GM23248 (cell line): ENCODE measurements around the gene PPP2R2D. TPM values are rescaled to one million over a fixed set of nuclear protein-coding genes. Genes with fewer than 3 reads are reported as not detected.
A peak's percentile ranks its signal among the peaks of the same experiment; 100 is the strongest.

Experiments used
- DNase-seq: peaks from one replicate; pipeline ENCODE4 v3.0.0-alpha.2; 2015
- H2AFZ ChIP-seq: fragments of 200-600 bp; sonication (generic); 2 replicates; pipeline ENCODE4 v1.6.1; 2016; ENCODE audit warnings: antibody characterized with exemption
- H3F3A ChIP-seq: fragments of 200-600 bp; sonication (generic); 2 replicates; pipeline ENCODE4 v1.6.1; 2016; ENCODE audit warnings: mild to moderate bottlenecking, antibody characterized with exemption, mixed run types; ENCODE audit not compliant: insufficient read depth
- H3K27ac ChIP-seq: fragments of 200-600 bp; sonication (generic); 2 replicates; pipeline ENCODE4 v1.5.1; 2016; ENCODE audit warnings: mild to moderate bottlenecking
- H3K27me3 ChIP-seq: fragments of 200-600 bp; sonication (generic); replicated peaks from 2 replicates; pipeline ENCODE4 v1.6.1; 2016; ENCODE audit warnings: mild to moderate bottlenecking; ENCODE audit not compliant: insufficient read depth
- H3K36me3 ChIP-seq: fragments of 200-600 bp; sonication (generic); 2 replicates; pipeline ENCODE4 v1.6.1; 2016; ENCODE audit warnings: low read depth, mild to moderate bottlenecking
- H3K4me1 ChIP-seq: fragments of 200-600 bp; sonication (generic); 2 replicates; pipeline ENCODE4 v1.6.1; 2016; ENCODE audit warnings: mild to moderate bottlenecking; ENCODE audit not compliant: insufficient read depth
- H3K4me2 ChIP-seq: fragments of 200-600 bp; sonication (generic); one replicate; pipeline ENCODE4 v1.6.1; 2016; ENCODE audit warnings: mild to moderate bottlenecking; ENCODE audit not compliant: unreplicated experiment
- H3K4me3 ChIP-seq: fragments of 200-600 bp; sonication (generic); 2 replicates; pipeline ENCODE4 v1.5.1; 2016; ENCODE audit warnings: mild to moderate bottlenecking
- H3K79me2 ChIP-seq: fragments of 200-600 bp; sonication (generic); 2 replicates; pipeline ENCODE4 v1.6.1; 2016; ENCODE audit warnings: mild to moderate bottlenecking; ENCODE audit not compliant: insufficient read depth
- H3K9ac ChIP-seq: fragments of 200-600 bp; sonication (generic); 2 replicates; pipeline ENCODE4 v1.6.1; 2016; ENCODE audit warnings: mild to moderate bottlenecking
- H3K9me2 ChIP-seq: fragments of 200-600 bp; sonication (generic); 2 replicates; pipeline ENCODE4 v1.6.1; 2016; ENCODE audit warnings: mixed run types, mild to moderate bottlenecking, moderate library complexity; ENCODE audit not compliant: insufficient read depth
- H3K9me3 ChIP-seq: fragments of 200-600 bp; sonication (generic); one replicate; pipeline ENCODE4 v1.6.1; 2017; ENCODE audit warnings: low read depth
- H4K20me1 ChIP-seq: fragments of 200-600 bp; sonication (generic); 2 replicates; pipeline ENCODE4 v1.6.0; 2016; ENCODE audit not compliant: insufficient read depth
- EZH2 ChIP-seq: fragments of 200-600 bp; sonication (generic); IDR thresholded peaks from 2 replicates; pipeline ENCODE4 v1.6.1; 2018; ENCODE audit warnings: antibody characterized with exemption, mild to moderate bottlenecking; ENCODE audit not compliant: insufficient read depth, poor library complexity, severe bottlenecking
- EZH2phosphoT487 ChIP-seq: fragments of 200-600 bp; sonication (generic); IDR thresholded peaks from 2 replicates; pipeline ENCODE4 v1.6.1; 2018; ENCODE audit warnings: antibody characterized with exemption, moderate library complexity, mild to moderate bottlenecking, low read depth; ENCODE audit not compliant: insufficient read depth
- WGBS, 2 experiments: methylation state at CpG; one replicate each; pipeline ENCODE4 v1.1.6; 2015 to 2017; ENCODE audit warnings: low lambda C conversion rate in 2 of 2, low coverage in 1 of 2; ENCODE audit errors: missing lambda C conversion rate in 2 of 2; 5-methylcytosine and 5-hydroxymethylcytosine counted together
- in situ Hi-C: fragments of 300-500 bp; cut with MboI; formaldehyde crosslinking; loops from 2 replicates; pipeline ENCODE4 v1.15.0; 2020
- polyA plus RNA-seq: library from polyadenylated mRNA; unstranded; fragments of >200 nt; fragmentation: Nextera tagmentation; extraction: Ambion mirVana; gene quantifications from 2 replicates; pipeline ENCODE4 v1.2.1, GENCODE V29; 2016
- total RNA-seq: library from RNA; depleted of rRNA; stranded (reverse); fragments of >200 nt; shearing (Covaris generic); gene quantifications from 2 replicates; pipeline ENCODE4 v1.2.3, GENCODE V29; 2014

PPP2R2D gene
- total and polyA plus RNA-seq, 2 experiments from 2014 or later, result 18.5 to 26.2 TPM

- Histone ChIP-seq H3K9ac (no peak overlapping the region), H3K4me2 (no peak overlapping the region), H3K9me3 (no peaks in the 10 kb centered on the region), H3K36me3 (no peaks in the 10 kb centered on the region), H3K4me1 (peaks cover 9% of the 10 kb centered on the region; the same call in 1 of the 2 replicates), H3K79me2 (no peaks in the 10 kb centered on the region), H3K4me3 (no peak overlapping the region), H3K9me2 (no peaks in the 10 kb centered on the region), H4K20me1 (no peaks in the 10 kb centered on the region), H3K27me3 (0 out of 2 replicates have a peak, but pooled peaks cover under 1% of the 10 kb centered on the region), H2AFZ (no peak overlapping the region), H3F3A (peaks cover 9% of the 10 kb centered on the region; the same call in 1 of the 2 replicates), H3K27ac (no peak overlapping the region)
- 69% methylated on average over 16 of the region's 16 CpGs for WGBS, 2 experiments
- DNase-seq, result no peak
- in situ Hi-C loops, result no loop called here
- TF ChIP-seq EZH2, result no peak
- no peak for TF ChIP-seq EZH2phosphoT487
Observed at GRCh38 chr10:131996466-131997365, 95.9 kb downstream of the PPP2R2D start.

GRCh38 chr10:131997366-131998049 lies 96.7 kb downstream of the PPP2R2D start:
- peak overlapping the region; percentile 39; the same call in 1 of the 2 replicates for H3K9ac ChIP-seq
- H3K27ac ChIP-seq, result 0 out of 2 replicates have a peak overlapping the region, but pooled peaks have one; percentile 17
- H3K4me1 ChIP-seq, result peaks cover 9% of the 10 kb centered on the region; the same call in 1 of the 2 replicates
- H2AFZ ChIP-seq, result peak overlapping the region; percentile 91
- H3K4me2 ChIP-seq, result peak overlapping the region; percentile 74
- 28% methylated on average over 13 of the region's 13 CpGs for WGBS, 2 experiments
- no peaks in the 10 kb centered on the region for H3K36me3 ChIP-seq
- DNase-seq, result peak; percentile 81
- H4K20me1 ChIP-seq, result no peaks in the 10 kb centered on the region
- in situ Hi-C loops, result no loop called here
- peak overlapping the region; percentile 33 for H3K4me3 ChIP-seq
- H3K79me2 ChIP-seq, result no peaks in the 10 kb centered on the region
- TF ChIP-seq EZH2 (no peak), EZH2phosphoT487 (no peak)
- no peaks in the 10 kb centered on the region for H3K9me3 ChIP-seq
- H3K27me3 ChIP-seq, result peaks cover 7% of the 10 kb centered on the region; the same call in 1 of the 2 replicates
- H3K9me2 ChIP-seq, result no peaks in the 10 kb centered on the region
- peaks cover 9% of the 10 kb centered on the region; the same call in 1 of the 2 replicates for H3F3A ChIP-seq

- peak overlapping the region; percentile 74 for H3K4me2 ChIP-seq
- H4K20me1 ChIP-seq, result no peaks in the 10 kb centered on the region
- in situ Hi-C loops, result no loop called here
- peak overlapping the region; percentile 39; the same call in 1 of the 2 replicates for H3K9ac ChIP-seq
- WGBS, 2 experiments, result 49 to 53% methylated on average over 15 of the region's 15 CpGs
- H3K36me3 ChIP-seq, result no peaks in the 10 kb centered on the region
- H3K9me3 ChIP-seq, result no peaks in the 10 kb centered on the region
- H3F3A ChIP-seq, result peaks cover 9% of the 10 kb centered on the region; the same call in 1 of the 2 replicates
- no peaks in the 10 kb centered on the region for H3K9me2 ChIP-seq
- peaks cover 7% of the 10 kb centered on the region; the same call in 1 of the 2 replicates for H3K27me3 ChIP-seq
- 0 out of 2 replicates have a peak overlapping the region, but pooled peaks have one; percentile 17 for H3K27ac ChIP-seq
- peak overlapping the region; percentile 33 for H3K4me3 ChIP-seq
- no peak for DNase-seq
- H3K4me1 ChIP-seq, result peaks cover 9% of the 10 kb centered on the region; the same call in 1 of the 2 replicates
- H3K79me2 ChIP-seq, result no peaks in the 10 kb centered on the region
- TF ChIP-seq EZH2phosphoT487 (no peak), EZH2 (no peak)
- peak overlapping the region; percentile 91 for H2AFZ ChIP-seq
Observed at GRCh38 chr10:131998050-131998844, 97.4 kb downstream of the PPP2R2D start.
